Pancreas (tissue), 10 donors: ENCODE results near the gene LRRC75A. TPM values are rescaled to one million over a fixed set of nuclear protein-coding genes. Genes with fewer than 3 reads are reported as not detected.

ENCODE experiments used
- ATAC-seq, 4 donors: fragments of 200-7000 bp; cut with Tn5 transposase; one replicate each; pipeline versions ENCODE4 v1.8.0 to v1.9.1; 2020; ENCODE audit warnings: mild to moderate bottlenecking in 4 of 4, moderate library complexity in 4 of 4
- DNase-seq, 6 donors: peaks; one replicate each; pipeline ENCODE4 v3.0.0-alpha.2; 2020
- FAIRE-seq: peaks from 2 replicates; lab custom pipeline; 2012; peaks lifted over from hg19 to GRCh38; lab: Jason Lieb, UNC
- H3K27ac ChIP-seq, 4 donors: fragments of 200-600 bp; sonication (generic); 1 replicate in 3 of 4; 2 replicates in 1 of 4; pipeline versions ENCODE4 v1.5.0 to v1.8.0; 2020
- H3K27me3 ChIP-seq, 4 donors: fragments of 200-600 bp; one replicate each; pipeline ENCODE4 v1.8.0; 2021
- H3K36me3 ChIP-seq, 3 donors: fragments of 200-600 bp; sonication (generic) in 1 of 3; one replicate each; pipeline versions ENCODE4 v1.5.0 to v1.8.0; 2020 to 2021
- H3K4me1 ChIP-seq, 3 donors: fragments of 200-600 bp; one replicate each; pipeline ENCODE4 v1.8.0; 2021
- H3K4me3 ChIP-seq, 4 donors: fragments of 200-600 bp; sonication (generic) in 2 of 4; one replicate each; pipeline versions ENCODE4 v1.5.0 to v1.8.0; 2020 to 2021
- H3K9me3 ChIP-seq, 4 donors: fragments of 200-600 bp; one replicate each; pipeline ENCODE4 v1.8.0; 2021
- WGBS, 2 donors: extraction: QIAGEN DNeasy Blood & Tissue Kit; methylation state at CpG; one replicate each; pipeline ENCODE4 v1.1.7; 2013; 5-methylcytosine and 5-hydroxymethylcytosine counted together
- intact Hi-C, 3 donors: fragments of 100-400 bp; cut with DNase I; formaldehyde crosslinking; loops; one replicate each; pipeline versions ENCODE4 v1.11.1 to v1.14.2; 2022
- polyA plus RNA-seq, 2 donors: library from polyadenylated mRNA; stranded (reverse); fragments of 200-250 nt; gene quantifications; one replicate each; pipeline ENCODE4 v1.2.3, GENCODE V29; 2013
- total RNA-seq, 6 donors: library from RNA; stranded (reverse); fragmentation: NEBNext Ultra II Directional in 4 of 6; extraction: Animal tissue kit (Norgen Biotek cat#: 25700) in 4 of 6; gene quantifications; one replicate each; pipeline versions ENCODE4 v1.2.1 to v1.2.4, GENCODE V29; 2021 to 2023
- TF ChIP-seq, protein P1 (sequence below), 4 donors: fragments of 200-600 bp; sonication (generic) in 3 of 4; IDR thresholded peaks; one replicate each; pipeline versions ENCODE4 v1.5.0 to v1.8.0; 2021; ENCODE audit warnings: antibody characterized with exemption in 4 of 4
- donor health status: healthy with polysubstance abuse.
- donor health status: DM: no; HTN: no; CAD: no; lungs with moderate emphysema.
- donor health status: DM: no; HTN: no; CAD: no.
- donor health status: control.
- donor health status: control.
- donor health status: Bipolar disorder and iron deficiency.
- donor health status: DM: yes; HTN: yes; CAD: no.
- donor health status: DM: no; HTN: no; CAD: no.
- donor health status: DM: no; HTN: no; CAD: no.
- donor health status: DM: yes; HTN: yes; CAD: no.

The LRRC75A gene
- total and polyA plus RNA-seq, 8 donors = 0.95 to 4.0 (median 2.0) TPM

DNA sequence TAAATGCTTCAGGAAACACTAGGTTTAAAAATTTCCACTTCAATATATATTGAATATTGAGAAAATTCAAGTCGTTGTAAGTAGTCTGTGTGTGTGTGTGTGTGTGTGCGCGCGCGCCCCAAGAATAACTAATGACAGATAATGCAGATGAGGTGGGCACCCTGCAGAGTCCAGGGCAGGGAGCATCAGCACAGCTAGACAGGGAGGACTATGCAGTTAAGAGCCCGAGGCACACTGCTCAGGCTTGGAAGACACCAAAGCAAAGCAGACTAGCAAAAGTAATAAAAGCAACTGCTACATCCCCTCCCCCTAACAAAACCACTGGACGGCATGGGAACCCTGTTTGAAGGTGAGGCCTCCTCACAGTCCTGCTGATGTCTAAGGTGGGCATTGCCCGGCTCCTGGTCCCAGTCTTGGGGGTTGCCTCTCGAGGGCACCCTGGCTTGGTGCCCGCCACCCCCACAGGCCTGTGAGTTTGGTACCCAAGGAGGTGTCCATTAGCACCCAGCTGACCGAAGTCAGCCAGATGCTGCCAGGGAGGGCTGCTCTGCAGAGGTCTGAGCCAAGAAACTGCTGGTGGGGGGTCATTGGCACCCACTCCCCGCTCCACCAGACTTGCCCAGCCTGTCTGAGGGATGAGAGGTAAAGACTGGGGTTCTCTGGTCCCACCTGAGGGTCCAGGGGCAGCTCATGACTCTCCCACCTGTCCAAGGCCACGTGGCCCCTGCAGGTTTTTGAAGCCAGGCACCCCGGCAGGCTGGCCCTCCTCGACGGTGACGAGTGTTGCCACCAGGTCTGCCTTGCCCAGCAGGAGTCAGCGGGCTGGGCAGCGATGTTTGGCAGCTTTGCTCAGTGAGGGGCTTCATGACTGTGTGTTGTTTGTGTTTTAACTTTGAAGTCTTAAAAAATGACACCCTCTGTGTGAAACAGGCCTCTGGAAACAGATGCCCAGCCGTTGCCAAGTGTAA, 18.7 kb downstream of the LRRC75A start:
- ATAC-seq = no peak
- Histone ChIP-seq H3K27me3 (no peaks in the 10 kb centered on the region), H3K4me3 (no peak overlapping the region), H3K36me3 (no peaks in the 10 kb centered on the region), H3K9me3 (no peaks in the 10 kb centered on the region), H3K4me1 (no peaks in the 10 kb centered on the region), H3K27ac (no peak overlapping the region)
- no peak for DNase-seq
- no peak for FAIRE-seq
- TF ChIP-seq, protein P1, sequence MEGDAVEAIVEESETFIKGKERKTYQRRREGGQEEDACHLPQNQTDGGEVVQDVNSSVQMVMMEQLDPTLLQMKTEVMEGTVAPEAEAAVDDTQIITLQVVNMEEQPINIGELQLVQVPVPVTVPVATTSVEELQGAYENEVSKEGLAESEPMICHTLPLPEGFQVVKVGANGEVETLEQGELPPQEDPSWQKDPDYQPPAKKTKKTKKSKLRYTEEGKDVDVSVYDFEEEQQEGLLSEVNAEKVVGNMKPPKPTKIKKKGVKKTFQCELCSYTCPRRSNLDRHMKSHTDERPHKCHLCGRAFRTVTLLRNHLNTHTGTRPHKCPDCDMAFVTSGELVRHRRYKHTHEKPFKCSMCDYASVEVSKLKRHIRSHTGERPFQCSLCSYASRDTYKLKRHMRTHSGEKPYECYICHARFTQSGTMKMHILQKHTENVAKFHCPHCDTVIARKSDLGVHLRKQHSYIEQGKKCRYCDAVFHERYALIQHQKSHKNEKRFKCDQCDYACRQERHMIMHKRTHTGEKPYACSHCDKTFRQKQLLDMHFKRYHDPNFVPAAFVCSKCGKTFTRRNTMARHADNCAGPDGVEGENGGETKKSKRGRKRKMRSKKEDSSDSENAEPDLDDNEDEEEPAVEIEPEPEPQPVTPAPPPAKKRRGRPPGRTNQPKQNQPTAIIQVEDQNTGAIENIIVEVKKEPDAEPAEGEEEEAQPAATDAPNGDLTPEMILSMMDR (IDR thresholded peaks at IDR 0.05) = no peak
- intact Hi-C loops = no loop called here
- WGBS, 2 donors = 87 to 88% methylated on average over 20 of the region's 20 CpGs

GRCh38 chr17:16472539-16472938, 19.5 kb downstream of the LRRC75A start:
- TF ChIP-seq, protein P1 (IDR thresholded peaks at IDR 0.05) = no peak
- DNase-seq = no peak

DNA sequence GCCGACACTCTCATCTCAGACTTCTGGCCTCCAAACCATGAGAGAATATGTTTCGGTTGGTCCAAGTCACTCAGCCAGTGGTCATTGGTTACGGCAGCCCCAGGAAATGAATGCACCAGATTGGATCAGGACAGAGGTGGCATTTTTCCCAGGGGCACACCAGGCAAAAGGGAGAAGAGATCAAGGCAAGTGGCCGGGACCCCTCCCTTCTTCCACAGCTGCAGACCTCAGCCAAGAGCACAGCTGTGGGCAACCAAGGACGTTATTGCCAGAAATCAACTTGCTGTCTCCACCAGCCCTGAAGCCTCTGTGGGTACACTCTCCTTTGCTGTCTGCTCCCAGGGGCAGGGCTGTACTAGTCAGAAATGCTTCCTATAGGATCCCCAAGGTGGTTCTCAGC, 20.7 kb downstream of the LRRC75A start:
- H3K27me3 ChIP-seq = no peaks in the 10 kb centered on the region
- ATAC-seq (no peak), FAIRE-seq (no peak), DNase-seq (no peak)
- intact Hi-C loops = no loop called here
- H3K9me3 ChIP-seq = no peaks in the 10 kb centered on the region
- no peak overlapping the region for H3K4me3 ChIP-seq
- H3K36me3 ChIP-seq = no peaks in the 10 kb centered on the region
- H3K4me1 ChIP-seq = peaks cover 0 to under 1% (median 0%) of the 10 kb centered on the region in 3 donors
- TF ChIP-seq, protein P1 (IDR thresholded peaks at IDR 0.05) = no peak
- no peak overlapping the region for H3K27ac ChIP-seq
- 79 to 86% methylated on average over 5 of the region's 5 CpGs for WGBS, 2 donors

More at GRCh38 chr17:16472539-16472938, 19.5 kb downstream of the LRRC75A start:
- no peaks in the 10 kb centered on the region for H3K4me1 ChIP-seq
- no peaks in the 10 kb centered on the region for H3K27me3 ChIP-seq
- no peaks in the 10 kb centered on the region for H3K36me3 ChIP-seq
- no peak overlapping the region for H3K27ac ChIP-seq
- no peak for FAIRE-seq
- no peak overlapping the region for H3K4me3 ChIP-seq
- no peak for ATAC-seq
- intact Hi-C loops = no loop called here
- H3K9me3 ChIP-seq = no peaks in the 10 kb centered on the region
- WGBS, 2 donors = 75 to 79% methylated on average over 6 of the region's 6 CpGs

- DNase-seq (no peak), ATAC-seq (peak in 3 of 4 donors; percentile 26 to 72 (median 59)), FAIRE-seq (no peak)
- Histone ChIP-seq H3K4me3 (no peak overlapping the region), H3K27ac (peak overlapping the region in 1 of 4 donors; percentile 13), H3K9me3 (no peaks in the 10 kb centered on the region), H3K36me3 (no peaks in the 10 kb centered on the region), H3K27me3 (no peaks in the 10 kb centered on the region), H3K4me1 (peaks cover 0 to 7% (median 0%) of the 10 kb centered on the region in 3 donors)
- 55 to 60% methylated on average over 11 of the region's 11 CpGs for WGBS, 2 donors
- intact Hi-C loops = no loop called here
- TF ChIP-seq, protein P1 (IDR thresholded peaks at IDR 0.05) = no peak
Measured at GRCh38 chr17:16470265-16470664, 21.7 kb downstream of the LRRC75A start.
